GM12878 (cell line): Measurements from ENCODE around the gene NPPB.

Source experiments
- CREB1 ChIP-seq: IDR thresholded peaks from 2 replicates; pipeline ENCODE4 v1.6.1; 2012; ENCODE audit warnings: low read depth, mild to moderate bottlenecking, inconsistent platforms
- CTCF ChIP-seq, 3 experiments: IDR thresholded peaks in 2 of 3; conservative IDR thresholded peaks in 1 of 3; 2 replicates each; pipeline ENCODE4 v1.5.1; 2011; ENCODE audit warnings: low read depth in 3 of 3, low read length in 3 of 3, mild to moderate bottlenecking in 3 of 3, control low read depth in 2 of 3, moderate library complexity in 2 of 3, inconsistent platforms in 1 of 3, mixed read lengths in 1 of 3; ENCODE audit not compliant: control insufficient read depth in 2 of 3, insufficient read depth in 1 of 3; ENCODE audit errors: extremely low read depth in 1 of 3
- NFIC ChIP-seq: IDR thresholded peaks from 2 replicates; pipeline ENCODE4 v1.6.1; 2012; ENCODE audit warnings: low read depth, mild to moderate bottlenecking, inconsistent platforms, low read length, moderate library complexity
- POLR2A ChIP-seq: IDR thresholded peaks from 2 replicates; pipeline ENCODE4 v1.6.1; 2011; ENCODE audit warnings: low read depth, mild to moderate bottlenecking, low read length
- POLR2AphosphoS5 ChIP-seq: IDR thresholded peaks from 2 replicates; pipeline ENCODE4 v1.6.1; 2011; ENCODE audit warnings: mild to moderate bottlenecking, low read length, inconsistent platforms
- SMAD1 ChIP-seq: fragments of 450-650 bp; IDR thresholded peaks from 2 replicates; pipeline ENCODE4 v1.6.1; 2018; ENCODE audit warnings: mild to moderate bottlenecking, low read depth; ENCODE audit not compliant: partially characterized antibody
- SREBF1 ChIP-seq: IDR thresholded peaks from 2 replicates; pipeline ENCODE4 v1.6.1; 2012; ENCODE audit warnings: mild to moderate bottlenecking, low read length
- SUZ12 ChIP-seq: fragments of 200-600 bp; sonication (generic); IDR thresholded peaks from one replicate; pipeline ENCODE4 v1.6.1; 2018; ENCODE audit warnings: antibody characterized with exemption, mild to moderate bottlenecking; ENCODE audit not compliant: unreplicated experiment
- TF ChIP-seq, protein P1 (sequence below): fragments of 450-650 bp; IDR thresholded peaks from 2 replicates; pipeline ENCODE4 v1.6.1; 2016; ENCODE audit warnings: mild to moderate bottlenecking
- TF ChIP-seq, protein P2 (sequence below): IDR thresholded peaks from 2 replicates; pipeline ENCODE4 v1.6.1; 2011; ENCODE audit warnings: low read depth, low read length, improper control_type of control experiment, borderline replicate concordance

DNA sequence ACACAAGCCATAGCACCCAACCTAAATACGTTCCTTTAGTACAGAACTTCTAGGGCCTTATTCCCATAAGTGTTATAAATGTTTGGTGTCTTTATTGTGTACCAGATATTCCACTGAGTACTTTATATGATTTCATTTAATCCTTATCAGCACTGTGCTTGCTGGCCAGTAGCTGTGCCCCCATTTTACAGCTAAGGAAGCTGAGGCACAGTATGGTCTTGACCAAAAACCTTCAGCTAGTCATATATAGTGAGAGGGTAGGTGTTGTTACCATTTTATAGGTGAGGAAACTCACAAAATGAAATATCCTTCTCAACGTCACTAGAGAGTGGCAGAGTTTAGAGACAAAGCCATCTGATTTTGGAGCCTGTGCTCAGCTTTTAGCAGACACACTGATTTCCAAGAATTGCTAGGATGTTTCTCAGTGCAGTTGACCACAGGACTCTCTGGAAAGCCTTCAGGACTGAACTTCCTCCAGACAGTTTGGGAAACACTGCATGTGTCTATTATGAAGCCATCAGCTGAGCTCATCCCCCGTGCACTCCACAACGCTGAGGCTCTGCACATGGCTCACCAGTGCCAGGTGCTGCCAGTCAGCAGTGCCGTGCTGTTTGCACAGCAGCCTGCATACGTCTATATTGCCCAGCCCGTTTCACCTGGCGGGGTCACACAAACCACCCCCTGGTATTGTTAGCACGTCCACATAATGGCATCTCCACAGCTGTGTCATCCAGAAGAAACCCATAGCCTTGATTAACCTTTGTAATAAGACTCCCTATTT, 26.6 kb downstream of the NPPB start:
- TF ChIP-seq SMAD1 (no peak), POLR2A (0 out of 2 replicates have a peak, but pooled peaks have one; percentile 23), NFIC (no peak), POLR2AphosphoS5 (no peak), CREB1 (no peak), CTCF (IDR thresholded peaks at IDR 0.05 in 2 of 3, conservative IDR thresholded peaks at IDR 0.05 in 1 of 3; ENCODE audit: control insufficient read depth in 2 of 3, extremely low read depth in 1 of 3, insufficient read depth in 1 of 3, low read depth in 3 of 3, low read length in 3 of 3) (no peak), SUZ12 (no peak), SREBF1 (no peak)
- TF ChIP-seq, protein P1, sequence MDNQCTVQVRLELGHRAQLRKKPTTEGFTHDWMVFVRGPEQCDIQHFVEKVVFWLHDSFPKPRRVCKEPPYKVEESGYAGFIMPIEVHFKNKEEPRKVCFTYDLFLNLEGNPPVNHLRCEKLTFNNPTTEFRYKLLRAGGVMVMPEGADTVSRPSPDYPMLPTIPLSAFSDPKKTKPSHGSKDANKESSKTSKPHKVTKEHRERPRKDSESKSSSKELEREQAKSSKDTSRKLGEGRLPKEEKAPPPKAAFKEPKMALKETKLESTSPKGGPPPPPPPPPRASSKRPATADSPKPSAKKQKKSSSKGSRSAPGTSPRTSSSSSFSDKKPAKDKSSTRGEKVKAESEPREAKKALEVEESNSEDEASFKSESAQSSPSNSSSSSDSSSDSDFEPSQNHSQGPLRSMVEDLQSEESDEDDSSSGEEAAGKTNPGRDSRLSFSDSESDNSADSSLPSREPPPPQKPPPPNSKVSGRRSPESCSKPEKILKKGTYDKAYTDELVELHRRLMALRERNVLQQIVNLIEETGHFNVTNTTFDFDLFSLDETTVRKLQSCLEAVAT, result no peak
- TF ChIP-seq, protein P2, sequence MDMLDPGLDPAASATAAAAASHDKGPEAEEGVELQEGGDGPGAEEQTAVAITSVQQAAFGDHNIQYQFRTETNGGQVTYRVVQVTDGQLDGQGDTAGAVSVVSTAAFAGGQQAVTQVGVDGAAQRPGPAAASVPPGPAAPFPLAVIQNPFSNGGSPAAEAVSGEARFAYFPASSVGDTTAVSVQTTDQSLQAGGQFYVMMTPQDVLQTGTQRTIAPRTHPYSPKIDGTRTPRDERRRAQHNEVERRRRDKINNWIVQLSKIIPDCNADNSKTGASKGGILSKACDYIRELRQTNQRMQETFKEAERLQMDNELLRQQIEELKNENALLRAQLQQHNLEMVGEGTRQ, result no peak
